Endothelial cell of umbilical vein (primary cell): ENCODE data around the gene PCGF1.

Source experiments
- CTCF ChIP-seq, 2 donors: IDR thresholded peaks; 1 replicate in 1 of 2; 2 replicates in 1 of 2; pipeline ENCODE4 v1.5.1; 2011; ENCODE audit warnings: low read length in 2 of 2, mild to moderate bottlenecking in 2 of 2, moderate library complexity in 2 of 2, control low read depth in 1 of 2, inconsistent platforms in 1 of 2, low read depth in 1 of 2; ENCODE audit not compliant: insufficient read depth in 1 of 2; ENCODE audit errors: extremely low read depth in 1 of 2
- MAX ChIP-seq: IDR thresholded peaks from 2 replicates; pipeline ENCODE4 v1.6.1; 2011; ENCODE audit not compliant: insufficient read depth, insufficient read length
- POLR2A ChIP-seq: IDR thresholded peaks from 2 replicates; pipeline ENCODE4 v1.6.1; 2012; ENCODE audit warnings: low read depth, mild to moderate bottlenecking, control low read depth, low read length
- POLR2AphosphoS5 ChIP-seq: IDR thresholded peaks from 2 replicates; pipeline ENCODE4 v1.6.1; 2012; ENCODE audit warnings: low read depth, mild to moderate bottlenecking, control low read depth, low read length, moderate library complexity; ENCODE audit not compliant: insufficient read depth

DNA sequence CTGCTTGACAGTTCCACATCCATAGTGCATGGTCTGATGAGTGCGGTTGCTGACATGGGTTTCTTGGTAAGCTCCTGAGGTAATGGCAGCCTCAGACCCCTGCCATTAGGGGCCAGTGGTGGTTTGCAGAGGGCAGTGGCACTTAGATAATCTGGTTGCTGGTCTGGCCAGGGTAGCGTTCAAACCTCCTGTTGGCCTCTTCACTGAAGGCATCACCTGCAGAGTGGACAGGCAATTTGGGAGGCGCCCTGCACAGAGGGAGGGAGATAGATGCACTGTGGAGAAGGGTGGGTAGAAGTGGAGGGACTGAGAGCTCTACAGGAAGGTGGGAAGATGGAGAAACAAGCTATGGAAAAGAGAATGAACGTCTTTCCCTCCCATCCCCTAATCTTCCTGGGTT lies 26.0 kb upstream of the PCGF1 start:
- TF ChIP-seq MAX (no peak), CTCF (IDR thresholded peaks at IDR 0.05; ENCODE audit: extremely low read depth in 1 of 2, insufficient read depth in 1 of 2, low read depth in 1 of 2, low read length in 2 of 2) (no peak), POLR2AphosphoS5 (no peak), POLR2A (no peak)
